Stomach (tissue), 9 donors: ENCODE results near the gene AKAP13. TPM values are rescaled to one million over a fixed set of nuclear protein-coding genes. Genes with fewer than 3 reads are reported as not detected.

ENCODE experiments used
- DNase-seq, 2 donors: peaks; one replicate each; pipeline versions ENCODE4 v3.0.0 to v3.0.0-alpha.2; 2013 to 2019
- H3K27ac ChIP-seq, 5 donors: fragments of 200-600 bp in 4 of 5; sonication (generic) in 4 of 5; one replicate each; pipeline ENCODE4 v1.5.1; 2013 to 2019; ENCODE audit warnings: mild to moderate bottlenecking in 1 of 5, moderate library complexity in 1 of 5
- H3K27me3 ChIP-seq, 3 donors: fragments of 200-600 bp; sonication (generic); one replicate each; pipeline ENCODE4 v1.5.1; 2017 to 2019; ENCODE audit warnings: mixed run types in 1 of 3
- H3K36me3 ChIP-seq, 4 donors: fragments of 200-600 bp; sonication (generic); 1 replicate in 3 of 4; 2 replicates in 1 of 4; pipeline ENCODE4 v1.5.1; 2016 to 2019
- H3K4me1 ChIP-seq, 4 donors: fragments of 200-600 bp; sonication (generic); one replicate each; pipeline ENCODE4 v1.5.1; 2016 to 2019
- H3K4me3 ChIP-seq, 4 donors: fragments of 200-600 bp; sonication (generic) in 3 of 4; one replicate each; pipeline ENCODE4 v1.5.1; 2016 to 2019; ENCODE audit warnings: mild to moderate bottlenecking in 1 of 4
- H3K9me3 ChIP-seq, 4 donors: fragments of 200-600 bp; sonication (generic); one replicate each; pipeline ENCODE4 v1.5.1; 2016 to 2019
- CTCF ChIP-seq, 7 experiments: fragments of 450-650 bp in 4 of 7; fragments of 200-600 bp in 3 of 7; sonication (generic) in 3 of 7; IDR thresholded peaks; one replicate each; pipeline ENCODE4 v1.5.1; 2016 to 2019; ENCODE audit warnings: antibody characterized with exemption in 7 of 7, control low read depth in 2 of 7, mild to moderate bottlenecking in 1 of 7
- EP300 ChIP-seq: sonication (generic); formaldehyde crosslinking; IDR thresholded peaks from one replicate; pipeline ENCODE4 v1.6.1; 2017; ENCODE audit warnings: antibody characterized with exemption
- POLR2A ChIP-seq, 4 donors: fragments of 450-650 bp; IDR thresholded peaks; one replicate each; pipeline ENCODE4 v1.6.1; 2016; ENCODE audit warnings: antibody characterized with exemption in 4 of 4, control low read depth in 2 of 4, mild to moderate bottlenecking in 1 of 4, moderate library complexity in 1 of 4
- POLR2AphosphoS5 ChIP-seq, 3 donors: sonication (generic); formaldehyde crosslinking; IDR thresholded peaks; one replicate each; pipeline ENCODE4 v1.6.1; 2016; ENCODE audit warnings: antibody characterized with exemption in 3 of 3
- WGBS, 5 donors: extraction: QIAGEN DNeasy Blood & Tissue Kit in 3 of 5; methylation state at CpG; one replicate each; pipeline versions ENCODE4 v1.1.5 to v1.1.7; 2013 to 2018; 5-methylcytosine and 5-hydroxymethylcytosine counted together
- intact Hi-C: fragments of 100-400 bp; cut with DNase I; formaldehyde crosslinking; loops from one replicate; pipeline ENCODE4 v1.15.1; 2023; ENCODE audit warnings: low total_unique reads
- polyA plus RNA-seq, 3 donors: library from polyadenylated mRNA; stranded (reverse); fragments of 200-250 nt; gene quantifications; one replicate each; pipeline ENCODE4 v1.2.3, GENCODE V29; 2013
- total RNA-seq, 5 donors: library from RNA; depleted of rRNA; stranded (reverse); fragments of >200 nt; gene quantifications; one replicate each; pipeline versions ENCODE4 v1.1.0 to v1.2.3, GENCODE V29; 2014 to 2016
- donor health status: healthy with polysubstance abuse.
- donor health status: Bipolar disorder and iron deficiency.
- donor health status: healthy.

AKAP13 gene
- total and polyA plus RNA-seq, 8 donors = 33.1 to 395 (median 138) TPM

- no peak for DNase-seq
- H3K9me3 ChIP-seq = no peaks in the 10 kb centered on the region
- peaks cover 18 to 95% (median 56%) of the 10 kb centered on the region in 4 donors for H3K4me1 ChIP-seq
- peaks cover 0 to 29% (median 13%) of the 10 kb centered on the region in 4 donors for H3K36me3 ChIP-seq
- 87 to 98% (median 94%) methylated on average over 4 of the region's 4 CpGs for WGBS, 5 donors
- peak overlapping the region in 1 of 5 donors; percentile 66 for H3K27ac ChIP-seq
- intact Hi-C loops = no loop called here
- no peak overlapping the region for H3K4me3 ChIP-seq
- TF ChIP-seq POLR2A (IDR thresholded peaks at IDR 0.05) (no peak), CTCF (IDR thresholded peaks at IDR 0.05) (no peak), EP300 (no peak), POLR2AphosphoS5 (IDR thresholded peaks at IDR 0.05) (no peak)
- H3K27me3 ChIP-seq = no peaks in the 10 kb centered on the region
Observed at GRCh38 chr15:85630311-85630710, 249.9 kb downstream of the AKAP13 start.

GRCh38 chr15:85631018-85631417, 250.6 kb downstream of the AKAP13 start:
- peaks cover 0 to 24% (median 10%) of the 10 kb centered on the region in 4 donors for H3K36me3 ChIP-seq
- no peak for TF ChIP-seq POLR2AphosphoS5 (IDR thresholded peaks at IDR 0.05)
- no peak for TF ChIP-seq EP300
- TF ChIP-seq POLR2A (IDR thresholded peaks at IDR 0.05) = no peak
- TF ChIP-seq CTCF (IDR thresholded peaks at IDR 0.05) = no peak
- 50 to 69% (median 52%) methylated on average over 2 of the region's 2 CpGs for WGBS, 5 donors
- H3K4me1 ChIP-seq = peaks cover 16 to 92% (median 51%) of the 10 kb centered on the region in 4 donors
- intact Hi-C loops = no loop called here
- peak overlapping the region in 2 of 5 donors; percentile 27 to 37 for H3K27ac ChIP-seq
- H3K4me3 ChIP-seq = no peak overlapping the region
- no peak for DNase-seq
- no peaks in the 10 kb centered on the region for H3K9me3 ChIP-seq
- H3K27me3 ChIP-seq = no peaks in the 10 kb centered on the region

- peaks cover 6 to 92% (median 45%) of the 10 kb centered on the region in 4 donors for H3K4me1 ChIP-seq
- DNase-seq = no peak
- intact Hi-C loops = no loop called here
- TF ChIP-seq EP300 (no peak), POLR2AphosphoS5 (IDR thresholded peaks at IDR 0.05) (no peak), CTCF (IDR thresholded peaks at IDR 0.05) (no peak), POLR2A (IDR thresholded peaks at IDR 0.05) (no peak)
- no peaks in the 10 kb centered on the region for H3K9me3 ChIP-seq
- H3K36me3 ChIP-seq = peaks cover 0 to 17% (median 5%) of the 10 kb centered on the region in 4 donors
- H3K27me3 ChIP-seq = no peaks in the 10 kb centered on the region
- 59 to 75% (median 62%) methylated on average over 4 of the region's 4 CpGs for WGBS, 5 donors
- H3K27ac ChIP-seq = peak overlapping the region in 2 of 5 donors; percentile 27 to 37
- H3K4me3 ChIP-seq = no peak overlapping the region
Observed at GRCh38 chr15:85632014-85632413, 251.6 kb downstream of the AKAP13 start.

- H3K4me1 ChIP-seq = peaks cover 6 to 86% (median 31%) of the 10 kb centered on the region in 4 donors
- H3K4me3 ChIP-seq = no peak overlapping the region
- no peaks in the 10 kb centered on the region for H3K9me3 ChIP-seq
- intact Hi-C loops = no loop called here
- DNase-seq = no peak
- H3K36me3 ChIP-seq = peaks cover 0 to 9% (median 0%) of the 10 kb centered on the region in 4 donors
- H3K27me3 ChIP-seq = no peaks in the 10 kb centered on the region
- peak overlapping the region in 1 of 5 donors; percentile 21 for H3K27ac ChIP-seq
- TF ChIP-seq EP300 (no peak), POLR2AphosphoS5 (IDR thresholded peaks at IDR 0.05) (no peak), CTCF (IDR thresholded peaks at IDR 0.05) (no peak), POLR2A (IDR thresholded peaks at IDR 0.05) (no peak)
Observed at GRCh38 chr15:85633859-85634258, 253.5 kb downstream of the AKAP13 start.
